Fibroblast of lung (primary cell): Measurements from ENCODE around the gene MMP19. TPM values are rescaled to one million over a fixed set of nuclear protein-coding genes. Genes with fewer than 3 reads are reported as not detected.

ENCODE experiments used
- DNase-seq, 2 donors: peaks; one replicate each; pipeline versions ENCODE4 v3.0.0 to v3.0.0-alpha.2; 2010; ENCODE audit warnings: low read depth in 2 of 2
- H2AFZ ChIP-seq: 2 replicates; pipeline ENCODE4 v1.5.1; 2012; ENCODE audit warnings: low read length, control low read depth, inconsistent platforms
- H3K27ac ChIP-seq: 2 replicates; pipeline ENCODE4 v1.5.1; 2011; ENCODE audit warnings: low read length, control low read depth; ENCODE audit not compliant: insufficient read depth
- H3K27me3 ChIP-seq: 2 replicates; pipeline ENCODE4 v1.5.1; 2011; ENCODE audit warnings: mild to moderate bottlenecking, low read length; ENCODE audit not compliant: control insufficient read depth, insufficient read depth
- H3K36me3 ChIP-seq: 2 replicates; pipeline ENCODE4 v1.5.1; 2011; ENCODE audit warnings: low read length; ENCODE audit not compliant: control insufficient read depth, insufficient read depth
- H3K4me1 ChIP-seq: 2 replicates; pipeline ENCODE4 v1.5.1; 2011; ENCODE audit warnings: low read length; ENCODE audit not compliant: control insufficient read depth, insufficient read depth; ENCODE audit errors: extremely low read depth
- H3K4me2 ChIP-seq: 2 replicates; pipeline ENCODE4 v1.5.1; 2011; ENCODE audit warnings: low read length, control low read depth; ENCODE audit not compliant: insufficient read depth; ENCODE audit errors: extremely low read depth
- H3K4me3 ChIP-seq, 4 experiments: fragments of 200-600 bp in 1 of 4; sonication (generic) in 1 of 4; replicated peaks in 1 of 4; 2 replicates each; pipeline ENCODE4 v1.5.1; 2011 to 2016; ENCODE audit warnings: low read length in 4 of 4, low read depth in 3 of 4, mild to moderate bottlenecking in 3 of 4, control low read depth in 2 of 4, inconsistent platforms in 1 of 4, mixed read lengths in 1 of 4; ENCODE audit not compliant: insufficient read depth in 1 of 4; ENCODE audit errors: control extremely low read depth in 1 of 4
- H3K79me2 ChIP-seq: 2 replicates; pipeline ENCODE4 v1.5.1; 2012; ENCODE audit warnings: mild to moderate bottlenecking, low read length, inconsistent platforms; ENCODE audit not compliant: control insufficient read depth, insufficient read depth
- H3K9ac ChIP-seq: 2 replicates; pipeline ENCODE4 v1.5.1; 2011; ENCODE audit warnings: mild to moderate bottlenecking, low read length, control low read depth; ENCODE audit not compliant: insufficient read depth
- H3K9me3 ChIP-seq: 2 replicates; pipeline ENCODE4 v1.5.1; 2012; ENCODE audit warnings: low read depth, low read length; ENCODE audit not compliant: control insufficient read depth, insufficient read depth
- H4K20me1 ChIP-seq: 2 replicates; pipeline ENCODE4 v1.5.1; 2011; ENCODE audit warnings: low read length; ENCODE audit not compliant: control insufficient read depth, insufficient read depth; ENCODE audit errors: extremely low read depth
- CTCF ChIP-seq, 2 donors: IDR thresholded peaks in 1 of 2; conservative IDR thresholded peaks in 1 of 2; 1 replicate in 1 of 2; 2 replicates in 1 of 2; pipeline ENCODE4 v1.5.1; 2011 to 2012; ENCODE audit warnings: low read length in 2 of 2, control low read depth in 1 of 2, inconsistent platforms in 1 of 2, low read depth in 1 of 2, mild to moderate bottlenecking in 1 of 2
- EZH2 ChIP-seq: IDR thresholded peaks from 2 replicates; pipeline ENCODE4 v1.5.1; 2012; ENCODE audit warnings: low read length, control low read depth, mild to moderate bottlenecking; ENCODE audit errors: missing control alignments
- polyA plus RNA-seq, 2 donors: library from polyadenylated mRNA; depleted of rRNA in 1 of 2; stranded (reverse) in 1 of 2; unstranded in 1 of 2; fragments of >200 nt; gene quantifications; 2 replicates each; pipeline ENCODE4 v1.2.1, GENCODE V29; 2011 to 2012; ENCODE audit warnings: missing spikeins in 1 of 2
- total RNA-seq: library from RNA; depleted of rRNA; stranded (reverse); fragments of >200 nt; gene quantifications from 2 replicates; pipeline ENCODE4 v1.2.1, GENCODE V29; 2014

Gene MMP19
- total and polyA plus RNA-seq, 2 donors (not counting 1 experiment from before 2014, with no cell fraction given) = 7.1 to 18.3 TPM

- H3K79me2 ChIP-seq = no peaks in the 10 kb centered on the region
- H3K36me3 ChIP-seq = peaks cover 17% of the 10 kb centered on the region
- no peak overlapping the region for H3K27ac ChIP-seq
- H3K4me1 ChIP-seq = no peaks in the 10 kb centered on the region
- no peaks in the 10 kb centered on the region for H3K9me3 ChIP-seq
- TF ChIP-seq EZH2 = no peak
- TF ChIP-seq CTCF (conservative IDR thresholded peaks at IDR 0.05 in 1 of 2, IDR thresholded peaks at IDR 0.05 in 1 of 2; ENCODE audit: low read depth in 1 of 2, low read length in 2 of 2) = no peak
- DNase-seq = no peak
- no peak overlapping the region for H3K9ac ChIP-seq
- H2AFZ ChIP-seq = no peak overlapping the region
- no peak overlapping the region for H3K4me3 ChIP-seq
- H4K20me1 ChIP-seq = no peaks in the 10 kb centered on the region
- H3K4me2 ChIP-seq = no peak overlapping the region
- no peaks in the 10 kb centered on the region for H3K27me3 ChIP-seq
These were observed 54.2 kb downstream of the MMP19 start for GRCh38 chr12:55788546-55788945.

Other genes starting within 250 kb of the MMP19 start
- not detected in 2 replicates for gene OR10P1, start 206.0 kb downstream of the MMP19 start, total RNA-seq
- not detected in 2 replicates for gene OR10P1, start 206.0 kb downstream of the MMP19 start, polyA plus RNA-seq
- 40.3 and 130 TPM in 2 replicates for gene ITGA7, start 135.0 kb downstream of the MMP19 start, total RNA-seq
- 42.7 and 46.4 TPM in 2 replicates for gene ITGA7, start 135.0 kb downstream of the MMP19 start, polyA plus RNA-seq
- 90.9 and 103 TPM in 2 replicates for gene BLOC1S1, start 126.9 kb downstream of the MMP19 start, total RNA-seq
- gene BLOC1S1, start 126.9 kb downstream of the MMP19 start, polyA plus RNA-seq = 163 and 240 TPM in 2 replicates
- 12.1 and 49.2 TPM in 2 replicates for gene RDH5, start 122.5 kb downstream of the MMP19 start, total RNA-seq
- gene RDH5, start 122.5 kb downstream of the MMP19 start, polyA plus RNA-seq = 11.1 and 16.7 TPM in 2 replicates
- 3,001 and 3,424 TPM in 2 replicates for gene CD63, start 113.9 kb downstream of the MMP19 start, total RNA-seq
- 2,890 and 3,456 TPM in 2 replicates for gene CD63, start 113.9 kb downstream of the MMP19 start, polyA plus RNA-seq
- 3.1 and 4.3 TPM in 2 replicates for gene GDF11, start 99.8 kb downstream of the MMP19 start, total RNA-seq
- gene GDF11, start 99.8 kb downstream of the MMP19 start, polyA plus RNA-seq = 9.4 and 11.1 TPM in 2 replicates
- gene SARNP, start 25.2 kb downstream of the MMP19 start, total RNA-seq = 83.0 and 88.5 TPM in 2 replicates
- gene SARNP, start 25.2 kb downstream of the MMP19 start, polyA plus RNA-seq = 172 and 183 TPM in 2 replicates
- gene ORMDL2, start 24.9 kb downstream of the MMP19 start, total RNA-seq = 15.7 and 26.9 TPM in 2 replicates
- 54.5 and 60.6 TPM in 2 replicates for gene ORMDL2, start 24.9 kb downstream of the MMP19 start, polyA plus RNA-seq
- gene DNAJC14, start 13.3 kb downstream of the MMP19 start, total RNA-seq = 56.0 and 66.7 TPM in 2 replicates
- gene DNAJC14, start 13.3 kb downstream of the MMP19 start, polyA plus RNA-seq = 11.5 and 12.2 TPM in 2 replicates
- 28.5 and 38.6 TPM in 2 replicates for gene PYM1, start 85.0 kb upstream of the MMP19 start, total RNA-seq
- gene PYM1, start 85.0 kb upstream of the MMP19 start, polyA plus RNA-seq = 27.8 and 29.3 TPM in 2 replicates
- gene DGKA, start 88.2 kb upstream of the MMP19 start, total RNA-seq = 24.4 and 51.9 TPM in 2 replicates
- 41.4 and 44.7 TPM in 2 replicates for gene DGKA, start 88.2 kb upstream of the MMP19 start, polyA plus RNA-seq
- 0.26 and 0.50 TPM in 2 replicates for gene PMEL, start 123.1 kb upstream of the MMP19 start, total RNA-seq
- gene PMEL, start 123.1 kb upstream of the MMP19 start, polyA plus RNA-seq = 0.41 and 0.84 TPM in 2 replicates
- gene CDK2, start 123.9 kb upstream of the MMP19 start, total RNA-seq = 12.7 and 14.6 TPM in 2 replicates
- 32.5 and 43.5 TPM in 2 replicates for gene CDK2, start 123.9 kb upstream of the MMP19 start, polyA plus RNA-seq
- gene RAB5B, start 131.1 kb upstream of the MMP19 start, total RNA-seq = 46.2 and 55.3 TPM in 2 replicates
- gene RAB5B, start 131.1 kb upstream of the MMP19 start, polyA plus RNA-seq = 144 and 193 TPM in 2 replicates
- gene SUOX, start 154.3 kb upstream of the MMP19 start, total RNA-seq = 9.2 and 11.6 TPM in 2 replicates
- gene SUOX, start 154.3 kb upstream of the MMP19 start, polyA plus RNA-seq = 11.1 and 15.0 TPM in 2 replicates
- gene IKZF4, start 178.1 kb upstream of the MMP19 start, total RNA-seq = 0.51 and 2.0 TPM in 2 replicates
- 3.2 and 3.7 TPM in 2 replicates for gene IKZF4, start 178.1 kb upstream of the MMP19 start, polyA plus RNA-seq
- gene RPS26, start 199.0 kb upstream of the MMP19 start, total RNA-seq = 86.2 and 125 TPM in 2 replicates
- gene RPS26, start 199.0 kb upstream of the MMP19 start, polyA plus RNA-seq = 739 and 1,779 TPM in 2 replicates
- gene ERBB3, start 237.2 kb upstream of the MMP19 start, total RNA-seq = 0.66 and 1.3 TPM in 2 replicates
- 0.59 and 0.92 TPM in 2 replicates for gene ERBB3, start 237.2 kb upstream of the MMP19 start, polyA plus RNA-seq